Measurements from ENCODE around the gene ZBTB43. TPM values are rescaled to one million over a fixed set of nuclear protein-coding genes. Genes with fewer than 3 reads are reported as not detected.

The ZBTB43 gene
- total and polyA plus RNA-seq, 10 of the 15 experiments (the other 5 are each of a cell fraction or from before 2014, with no cell fraction given), result 2.4 to 19.3 (median 8.7) TPM

GRCh38 chr9:126829035-126829434 lies 24.2 kb downstream of the ZBTB43 start (continued):
- no peak for TF ChIP-seq MTA2 (IDR thresholded peaks at IDR 0.05; ENCODE audit: low read depth)

GRCh38 chr9:126830827-126831226 lies 26.0 kb downstream of the ZBTB43 start:
- Histone ChIP-seq H3K4me1 (ENCODE audit: control insufficient read depth, insufficient read depth, low read length) (peaks cover 21% of the 10 kb centered on the region), H3K27ac (ENCODE audit: control insufficient read depth, insufficient read depth) (no peak overlapping the region; the same call in 1 of the 2 replicates), H3K27me3 (replicated peaks in 1 of 2; ENCODE audit: control insufficient read depth in 2 of 2, insufficient read depth in 2 of 2, low read length in 1 of 2) (no peaks in the 10 kb centered on the region), H3K4me2 (ENCODE audit: control insufficient read depth, insufficient read depth) (no peak overlapping the region), H3K79me2 (ENCODE audit: control insufficient read depth, insufficient read depth, low read length) (peaks cover 10% of the 10 kb centered on the region), H4K20me1 (ENCODE audit: control insufficient read depth, insufficient read depth) (no peaks in the 10 kb centered on the region; the same call in 1 of the 2 replicates), H2AFZ (ENCODE audit: control insufficient read depth, low read depth, low read length) (no peak overlapping the region), H3K4me3 (no peak overlapping the region), H3K9me3 (replicated peaks; ENCODE audit: control insufficient read depth, insufficient read depth, low read length) (no peaks in the 10 kb centered on the region), H3K9ac (ENCODE audit: control insufficient read depth, insufficient read depth, low read length) (no peak overlapping the region), H3K36me3 (ENCODE audit: control insufficient read depth in 2 of 2, insufficient read depth in 2 of 2, low read length in 1 of 2) (peaks cover 10 to 17% of the 10 kb centered on the region in 2 experiments)
- SMC1A ChIA-PET (ENCODE audit: uncharacterized antibody, unreplicated experiment), result interaction anchor here (1.4 to 3.7 kb wide), 3 partner anchors 10 to 32 kb away, joined by 3 to 16 read pairs (median 8); no protein-coding TSS in a partner anchor
- WGBS (ENCODE audit: insufficient coverage, insufficient replicate concordance, low lambda C conversion rate, missing lambda C conversion rate), result 40% methylated on average over 3 of the region's 3 CpGs
- ATAC-seq (no peak; the same call in 2 of the 3 replicates), DNase-seq (ENCODE audit: low read depth, low spot score) (no peak), FAIRE-seq (no peak)
- BruUV-seq (replicated peaks), result no TSS peak
- POLR2A ChIA-PET, result interaction anchor here (0.6 to 1.4 kb wide), 2 partner anchors 10 to 37 kb away, joined by 3 to 6 read pairs; no protein-coding TSS in a partner anchor
- RAD21 ChIA-PET (ENCODE audit: unreplicated experiment), result no interaction called here
- in situ Hi-C loops (cut with MboI) (no loop called here), intact Hi-C loops (cut with micrococcal nuclease; ENCODE audit: unreplicated experiment) (no loop called here)
- CTCF ChIA-PET, result interaction anchor here (0.7 kb wide), 1 partner anchor 1158 kb away, joined by 3 read pairs; no protein-coding TSS in a partner anchor
- TF ChIP-seq E2F4 (IDR thresholded peaks at IDR 0.05; ENCODE audit: low read depth, low read length) (no peak), BMI1 (IDR thresholded peaks at IDR 0.05; ENCODE audit: borderline replicate concordance) (no peak), CREM (IDR thresholded peaks at IDR 0.05; ENCODE audit: low read depth) (no peak), POLR2AphosphoS2 (IDR thresholded peaks at IDR 0.05; ENCODE audit: low read depth, low read length) (no peak), NBN (IDR thresholded peaks at IDR 0.05) (no peak), FOS (IDR thresholded peaks at IDR 0.05; ENCODE audit: borderline replicate concordance, extremely low read depth, insufficient read length) (no peak)
- TF ChIP-seq, protein P1, sequence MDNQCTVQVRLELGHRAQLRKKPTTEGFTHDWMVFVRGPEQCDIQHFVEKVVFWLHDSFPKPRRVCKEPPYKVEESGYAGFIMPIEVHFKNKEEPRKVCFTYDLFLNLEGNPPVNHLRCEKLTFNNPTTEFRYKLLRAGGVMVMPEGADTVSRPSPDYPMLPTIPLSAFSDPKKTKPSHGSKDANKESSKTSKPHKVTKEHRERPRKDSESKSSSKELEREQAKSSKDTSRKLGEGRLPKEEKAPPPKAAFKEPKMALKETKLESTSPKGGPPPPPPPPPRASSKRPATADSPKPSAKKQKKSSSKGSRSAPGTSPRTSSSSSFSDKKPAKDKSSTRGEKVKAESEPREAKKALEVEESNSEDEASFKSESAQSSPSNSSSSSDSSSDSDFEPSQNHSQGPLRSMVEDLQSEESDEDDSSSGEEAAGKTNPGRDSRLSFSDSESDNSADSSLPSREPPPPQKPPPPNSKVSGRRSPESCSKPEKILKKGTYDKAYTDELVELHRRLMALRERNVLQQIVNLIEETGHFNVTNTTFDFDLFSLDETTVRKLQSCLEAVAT (IDR thresholded peaks at IDR 0.05), result no peak
- TF ChIP-seq, protein P2, sequence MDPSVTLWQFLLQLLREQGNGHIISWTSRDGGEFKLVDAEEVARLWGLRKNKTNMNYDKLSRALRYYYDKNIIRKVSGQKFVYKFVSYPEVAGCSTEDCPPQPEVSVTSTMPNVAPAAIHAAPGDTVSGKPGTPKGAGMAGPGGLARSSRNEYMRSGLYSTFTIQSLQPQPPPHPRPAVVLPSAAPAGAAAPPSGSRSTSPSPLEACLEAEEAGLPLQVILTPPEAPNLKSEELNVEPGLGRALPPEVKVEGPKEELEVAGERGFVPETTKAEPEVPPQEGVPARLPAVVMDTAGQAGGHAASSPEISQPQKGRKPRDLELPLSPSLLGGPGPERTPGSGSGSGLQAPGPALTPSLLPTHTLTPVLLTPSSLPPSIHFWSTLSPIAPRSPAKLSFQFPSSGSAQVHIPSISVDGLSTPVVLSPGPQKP (IDR thresholded peaks at IDR 0.05; ENCODE audit: low read depth, low read length), result no peak
- TF ChIP-seq, protein P3, sequence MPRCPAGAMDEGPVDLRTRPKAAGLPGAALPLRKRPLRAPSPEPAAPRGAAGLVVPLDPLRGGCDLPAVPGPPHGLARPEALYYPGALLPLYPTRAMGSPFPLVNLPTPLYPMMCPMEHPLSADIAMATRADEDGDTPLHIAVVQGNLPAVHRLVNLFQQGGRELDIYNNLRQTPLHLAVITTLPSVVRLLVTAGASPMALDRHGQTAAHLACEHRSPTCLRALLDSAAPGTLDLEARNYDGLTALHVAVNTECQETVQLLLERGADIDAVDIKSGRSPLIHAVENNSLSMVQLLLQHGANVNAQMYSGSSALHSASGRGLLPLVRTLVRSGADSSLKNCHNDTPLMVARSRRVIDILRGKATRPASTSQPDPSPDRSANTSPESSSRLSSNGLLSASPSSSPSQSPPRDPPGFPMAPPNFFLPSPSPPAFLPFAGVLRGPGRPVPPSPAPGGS (IDR thresholded peaks at IDR 0.05; ENCODE audit: borderline replicate concordance, insufficient read depth, low read depth, low read length, poor library complexity, severe bottlenecking), result no peak
- TF ChIP-seq, protein P4, sequence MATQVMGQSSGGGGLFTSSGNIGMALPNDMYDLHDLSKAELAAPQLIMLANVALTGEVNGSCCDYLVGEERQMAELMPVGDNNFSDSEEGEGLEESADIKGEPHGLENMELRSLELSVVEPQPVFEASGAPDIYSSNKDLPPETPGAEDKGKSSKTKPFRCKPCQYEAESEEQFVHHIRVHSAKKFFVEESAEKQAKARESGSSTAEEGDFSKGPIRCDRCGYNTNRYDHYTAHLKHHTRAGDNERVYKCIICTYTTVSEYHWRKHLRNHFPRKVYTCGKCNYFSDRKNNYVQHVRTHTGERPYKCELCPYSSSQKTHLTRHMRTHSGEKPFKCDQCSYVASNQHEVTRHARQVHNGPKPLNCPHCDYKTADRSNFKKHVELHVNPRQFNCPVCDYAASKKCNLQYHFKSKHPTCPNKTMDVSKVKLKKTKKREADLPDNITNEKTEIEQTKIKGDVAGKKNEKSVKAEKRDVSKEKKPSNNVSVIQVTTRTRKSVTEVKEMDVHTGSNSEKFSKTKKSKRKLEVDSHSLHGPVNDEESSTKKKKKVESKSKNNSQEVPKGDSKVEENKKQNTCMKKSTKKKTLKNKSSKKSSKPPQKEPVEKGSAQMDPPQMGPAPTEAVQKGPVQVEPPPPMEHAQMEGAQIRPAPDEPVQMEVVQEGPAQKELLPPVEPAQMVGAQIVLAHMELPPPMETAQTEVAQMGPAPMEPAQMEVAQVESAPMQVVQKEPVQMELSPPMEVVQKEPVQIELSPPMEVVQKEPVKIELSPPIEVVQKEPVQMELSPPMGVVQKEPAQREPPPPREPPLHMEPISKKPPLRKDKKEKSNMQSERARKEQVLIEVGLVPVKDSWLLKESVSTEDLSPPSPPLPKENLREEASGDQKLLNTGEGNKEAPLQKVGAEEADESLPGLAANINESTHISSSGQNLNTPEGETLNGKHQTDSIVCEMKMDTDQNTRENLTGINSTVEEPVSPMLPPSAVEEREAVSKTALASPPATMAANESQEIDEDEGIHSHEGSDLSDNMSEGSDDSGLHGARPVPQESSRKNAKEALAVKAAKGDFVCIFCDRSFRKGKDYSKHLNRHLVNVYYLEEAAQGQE (IDR thresholded peaks at IDR 0.05; ENCODE audit: low read depth, low read length), result no peak
- TF ChIP-seq, protein P5, sequence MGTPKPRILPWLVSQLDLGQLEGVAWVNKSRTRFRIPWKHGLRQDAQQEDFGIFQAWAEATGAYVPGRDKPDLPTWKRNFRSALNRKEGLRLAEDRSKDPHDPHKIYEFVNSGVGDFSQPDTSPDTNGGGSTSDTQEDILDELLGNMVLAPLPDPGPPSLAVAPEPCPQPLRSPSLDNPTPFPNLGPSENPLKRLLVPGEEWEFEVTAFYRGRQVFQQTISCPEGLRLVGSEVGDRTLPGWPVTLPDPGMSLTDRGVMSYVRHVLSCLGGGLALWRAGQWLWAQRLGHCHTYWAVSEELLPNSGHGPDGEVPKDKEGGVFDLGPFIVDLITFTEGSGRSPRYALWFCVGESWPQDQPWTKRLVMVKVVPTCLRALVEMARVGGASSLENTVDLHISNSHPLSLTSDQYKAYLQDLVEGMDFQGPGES (IDR thresholded peaks at IDR 0.05), result no peak
